SU-DHL-6 (cell line): ENCODE results near the gene SEPHS1.

Experiments
- H2AFZ ChIP-seq: fragments of 200-600 bp; sonication (generic); 2 replicates; pipeline ENCODE4 v1.6.1; 2014; ENCODE audit warnings: low read depth, mild to moderate bottlenecking, moderate library complexity, mixed read lengths, antibody characterized with exemption, low read length; ENCODE audit not compliant: severe bottlenecking
- H3F3A ChIP-seq: fragments of 200-600 bp; shearing (Covaris generic); 2 replicates; pipeline ENCODE4 v1.6.0; 2016; ENCODE audit warnings: antibody characterized with exemption, mild to moderate bottlenecking; ENCODE audit not compliant: insufficient read depth
- H3K27ac ChIP-seq: fragments of 200-600 bp; sonication (generic); 2 replicates; pipeline ENCODE4 v1.5.1; 2016; ENCODE audit warnings: low read depth, mild to moderate bottlenecking, low read length, moderate library complexity, mixed read lengths
- H3K27me3 ChIP-seq: fragments of 200-600 bp; sonication (generic), shearing (Covaris generic); 2 replicates; pipeline ENCODE4 v1.6.0; 2014; ENCODE audit warnings: mild to moderate bottlenecking, low read length
- H3K36me3 ChIP-seq: fragments of 200-600 bp; sonication (generic); 2 replicates; pipeline ENCODE4 v1.6.1; 2014; ENCODE audit warnings: mild to moderate bottlenecking, low read length, mixed read lengths
- H3K4me2 ChIP-seq: fragments of 300-600, 200-600 bp; shearing (Covaris generic), sonication (generic); 2 replicates; pipeline ENCODE4 v1.6.0; 2014; ENCODE audit warnings: low read length, low read depth, mild to moderate bottlenecking; ENCODE audit not compliant: poor library complexity, severe bottlenecking
- H3K4me3 ChIP-seq: fragments of 200-600 bp; sonication (generic); 2 replicates; pipeline ENCODE4 v1.5.1; 2014; ENCODE audit warnings: antibody characterized with exemption, low read length, mild to moderate bottlenecking, mixed read lengths; ENCODE audit not compliant: insufficient read depth, poor library complexity, severe bottlenecking
- H3K79me2 ChIP-seq: fragments of 200-600 bp; sonication (generic); 2 replicates; pipeline ENCODE4 v1.6.1; 2014; ENCODE audit warnings: mild to moderate bottlenecking, low read length, moderate library complexity; ENCODE audit not compliant: insufficient read depth
- H3K9ac ChIP-seq: fragments of 200-600 bp; sonication (generic); 2 replicates; pipeline ENCODE4 v1.7.0; 2014; ENCODE audit warnings: mild to moderate bottlenecking, low read length
- H3K9me2 ChIP-seq: fragments of 200-600 bp; sonication (generic); replicated peaks from 2 replicates; pipeline ENCODE4 v1.6.1; 2014; ENCODE audit warnings: low read length; ENCODE audit not compliant: insufficient read depth
- H3K9me3 ChIP-seq: fragments of 200-600 bp; sonication (generic); 2 replicates; pipeline ENCODE4 v1.6.1; 2014; ENCODE audit warnings: low read length, mixed read lengths; ENCODE audit not compliant: insufficient read depth
- H4K20me1 ChIP-seq: fragments of 200-600 bp; sonication (generic); 2 replicates; pipeline ENCODE4 v1.6.1; 2014; ENCODE audit warnings: low read depth, mild to moderate bottlenecking, antibody characterized with exemption, low read length, moderate library complexity, mixed read lengths
- EZH2phosphoT487 ChIP-seq: fragments of 200-600 bp; sonication (generic), shearing (Covaris generic); conservative IDR thresholded peaks from 2 replicates; pipeline ENCODE4 v1.6.1; 2018; ENCODE audit warnings: mild to moderate bottlenecking, antibody characterized with exemption, low read length, moderate library complexity, mixed read lengths
- TF ChIP-seq, protein P1 (sequence below): fragments of 200-600 bp; sonication (generic); IDR thresholded peaks from one replicate; pipeline ENCODE4 v1.5.1; 2017; ENCODE audit warnings: antibody characterized with exemption, mild to moderate bottlenecking, low read length, moderate library complexity; ENCODE audit not compliant: insufficient read depth, poor library complexity, severe bottlenecking

The SEPHS1 gene

DNA sequence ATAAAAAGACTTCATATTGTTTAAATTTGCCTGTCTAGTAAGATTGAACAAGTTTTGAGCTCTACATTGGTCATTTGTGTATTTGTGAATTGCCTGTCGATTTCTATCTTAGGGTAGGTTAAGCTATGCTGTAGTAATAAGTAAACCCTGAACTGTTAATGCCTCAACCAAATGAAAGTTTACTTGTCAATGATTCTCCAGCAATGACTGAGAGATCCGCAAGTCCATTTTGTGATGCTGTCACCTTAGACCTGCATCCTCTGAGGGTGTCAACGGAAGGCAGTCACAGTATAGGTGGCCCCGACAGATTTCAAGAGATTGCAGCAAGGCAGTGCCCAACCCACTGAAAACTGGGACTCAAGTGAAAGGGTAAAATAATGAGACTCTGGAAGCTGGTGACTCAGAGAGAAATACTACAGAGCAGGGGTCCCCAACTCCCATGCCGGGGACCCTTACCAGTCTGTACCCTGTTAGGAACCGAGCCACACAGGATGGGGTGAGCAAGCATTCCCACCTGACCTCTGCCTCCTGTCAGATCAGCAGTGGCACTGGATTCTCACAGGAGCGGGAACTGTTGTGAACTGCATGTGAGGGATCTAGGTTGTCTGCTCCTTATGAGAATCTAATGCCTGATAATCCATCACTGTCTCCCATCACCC, 37.4 kb downstream of the SEPHS1 start:
- no peak for TF ChIP-seq EZH2phosphoT487
- TF ChIP-seq, protein P1, sequence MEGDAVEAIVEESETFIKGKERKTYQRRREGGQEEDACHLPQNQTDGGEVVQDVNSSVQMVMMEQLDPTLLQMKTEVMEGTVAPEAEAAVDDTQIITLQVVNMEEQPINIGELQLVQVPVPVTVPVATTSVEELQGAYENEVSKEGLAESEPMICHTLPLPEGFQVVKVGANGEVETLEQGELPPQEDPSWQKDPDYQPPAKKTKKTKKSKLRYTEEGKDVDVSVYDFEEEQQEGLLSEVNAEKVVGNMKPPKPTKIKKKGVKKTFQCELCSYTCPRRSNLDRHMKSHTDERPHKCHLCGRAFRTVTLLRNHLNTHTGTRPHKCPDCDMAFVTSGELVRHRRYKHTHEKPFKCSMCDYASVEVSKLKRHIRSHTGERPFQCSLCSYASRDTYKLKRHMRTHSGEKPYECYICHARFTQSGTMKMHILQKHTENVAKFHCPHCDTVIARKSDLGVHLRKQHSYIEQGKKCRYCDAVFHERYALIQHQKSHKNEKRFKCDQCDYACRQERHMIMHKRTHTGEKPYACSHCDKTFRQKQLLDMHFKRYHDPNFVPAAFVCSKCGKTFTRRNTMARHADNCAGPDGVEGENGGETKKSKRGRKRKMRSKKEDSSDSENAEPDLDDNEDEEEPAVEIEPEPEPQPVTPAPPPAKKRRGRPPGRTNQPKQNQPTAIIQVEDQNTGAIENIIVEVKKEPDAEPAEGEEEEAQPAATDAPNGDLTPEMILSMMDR: no peak

DNA sequence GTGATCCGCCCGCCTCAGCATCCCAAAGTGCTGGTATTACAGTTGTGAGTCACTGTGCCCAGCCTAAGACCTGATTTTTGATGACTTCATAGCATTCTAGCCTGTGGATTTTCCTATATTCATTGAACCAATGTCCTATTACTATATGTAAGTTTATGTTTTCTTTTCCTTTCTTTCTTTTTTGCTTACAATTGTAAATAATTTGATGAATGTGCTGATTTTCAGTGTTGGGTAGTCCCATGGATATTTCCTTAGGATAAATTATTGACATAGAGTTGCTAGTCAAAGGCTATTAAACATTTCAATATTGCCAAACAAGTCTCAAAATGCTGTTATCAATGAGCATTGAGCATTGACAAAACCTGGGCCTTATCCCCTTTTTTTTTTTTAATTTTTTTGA, 38.3 kb downstream of the SEPHS1 start:
- Histone ChIP-seq H4K20me1 (no peaks in the 10 kb centered on the region), H3K36me3 (no peaks in the 10 kb centered on the region), H3F3A (no peaks in the 10 kb centered on the region), H3K9me3 (no peaks in the 10 kb centered on the region), H3K4me3 (no peak overlapping the region), H3K27me3 (no peaks in the 10 kb centered on the region), H3K79me2 (no peaks in the 10 kb centered on the region), H2AFZ (no peak overlapping the region), H3K9me2 (no peaks in the 10 kb centered on the region), H3K4me2 (no peak overlapping the region), H3K27ac (no peak overlapping the region), H3K9ac (no peak overlapping the region)
- TF ChIP-seq EZH2phosphoT487: no peak
- TF ChIP-seq, protein P1: no peak

More for the DNA sequence above, 37.4 kb downstream of the SEPHS1 start:
- H3K79me2 ChIP-seq: no peaks in the 10 kb centered on the region
- no peaks in the 10 kb centered on the region for H3F3A ChIP-seq
- H3K9me3 ChIP-seq: no peaks in the 10 kb centered on the region
- H2AFZ ChIP-seq: no peak overlapping the region
- no peaks in the 10 kb centered on the region for H3K27me3 ChIP-seq
- H3K27ac ChIP-seq: no peak overlapping the region
- no peaks in the 10 kb centered on the region for H3K9me2 ChIP-seq
- no peak overlapping the region for H3K4me2 ChIP-seq
- H3K9ac ChIP-seq: no peak overlapping the region
- no peaks in the 10 kb centered on the region for H3K36me3 ChIP-seq
- H4K20me1 ChIP-seq: no peaks in the 10 kb centered on the region
- H3K4me3 ChIP-seq: no peak overlapping the region

DNA sequence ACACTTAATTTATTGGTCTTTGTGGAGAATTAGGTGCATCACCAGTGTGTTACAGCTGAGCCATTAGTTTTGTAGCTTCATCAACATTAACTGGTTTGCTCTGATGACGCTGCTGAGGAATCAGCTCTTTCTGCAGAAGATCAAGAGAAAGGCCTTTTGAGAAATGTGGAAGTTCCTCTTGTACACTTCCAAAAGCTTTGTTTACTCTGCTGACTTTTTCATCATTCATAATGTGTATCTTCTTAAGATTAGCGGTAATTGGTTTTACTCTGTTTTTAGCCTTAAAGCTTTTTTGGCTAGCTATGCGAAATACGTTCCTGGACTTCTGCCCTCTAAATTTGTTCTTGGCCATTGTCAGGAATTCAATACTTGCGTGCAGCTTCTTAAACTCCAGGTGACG, 40.0 kb downstream of the SEPHS1 start:
- Histone ChIP-seq H3F3A (no peaks in the 10 kb centered on the region; the same call in 1 of the 2 replicates), H3K27me3 (no peaks in the 10 kb centered on the region), H3K9ac (no peak overlapping the region), H3K27ac (no peak overlapping the region), H2AFZ (no peak overlapping the region), H3K79me2 (no peaks in the 10 kb centered on the region), H3K4me3 (no peak overlapping the region), H3K9me2 (no peaks in the 10 kb centered on the region), H3K36me3 (no peaks in the 10 kb centered on the region), H3K4me2 (no peak overlapping the region), H4K20me1 (no peaks in the 10 kb centered on the region), H3K9me3 (no peaks in the 10 kb centered on the region)
- TF ChIP-seq EZH2phosphoT487: no peak

DNA sequence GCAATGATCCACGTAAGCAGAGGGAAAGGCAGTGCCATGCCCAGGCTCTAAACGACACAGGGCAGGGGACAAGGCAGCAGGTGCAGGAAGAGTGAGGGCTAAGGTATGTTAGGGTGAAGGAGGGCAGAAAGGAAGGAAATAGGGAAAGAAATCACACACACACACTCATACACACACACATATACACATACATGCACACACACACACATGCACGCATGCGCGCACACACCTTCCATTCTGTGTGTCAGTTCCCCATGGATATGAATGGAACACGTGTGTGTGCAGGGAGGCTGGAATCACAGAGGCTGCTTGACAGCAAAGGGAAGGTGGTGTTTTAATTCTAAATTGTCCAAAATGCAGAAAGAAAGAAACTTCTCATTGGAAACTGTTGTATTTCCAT, 42.0 kb downstream of the SEPHS1 start:
- no peak overlapping the region for H3K9ac ChIP-seq
- H3K9me3 ChIP-seq: no peaks in the 10 kb centered on the region
- H3K9me2 ChIP-seq: no peaks in the 10 kb centered on the region
- H3F3A ChIP-seq: no peaks in the 10 kb centered on the region; the same call in 1 of the 2 replicates
- H2AFZ ChIP-seq: no peak overlapping the region
- no peaks in the 10 kb centered on the region for H3K27me3 ChIP-seq
- no peak overlapping the region for H3K4me3 ChIP-seq
- no peaks in the 10 kb centered on the region for H3K79me2 ChIP-seq
- H3K36me3 ChIP-seq: no peaks in the 10 kb centered on the region
- H3K4me2 ChIP-seq: no peak overlapping the region
- TF ChIP-seq EZH2phosphoT487: no peak
- TF ChIP-seq, protein P1: no peak
- no peaks in the 10 kb centered on the region for H4K20me1 ChIP-seq
- H3K27ac ChIP-seq: no peak overlapping the region
